Cardiac fibroblast (primary cell): ENCODE measurements around the gene TRPC4AP.
A peak's percentile ranks its signal among the peaks of the same experiment; 100 is the strongest.

Source experiments
- DNase-seq, 2 donors: peaks; one replicate each; pipeline versions ENCODE4 v3.0.0 to v3.0.0-alpha.2; 2010; ENCODE audit warnings: low read depth in 2 of 2
- H3K4me3 ChIP-seq, 2 donors: replicated peaks in 1 of 2; 1 replicate in 1 of 2; 2 replicates in 1 of 2; pipeline ENCODE4 v1.5.1; 2011; ENCODE audit warnings: low read depth in 2 of 2, low read length in 2 of 2, mild to moderate bottlenecking in 2 of 2, moderate library complexity in 1 of 2
- CTCF ChIP-seq: IDR thresholded peaks from one replicate; pipeline ENCODE4 v1.5.1; 2011; ENCODE audit warnings: low read depth, mild to moderate bottlenecking, low read length, inconsistent platforms

The TRPC4AP gene

GRCh38 chr20:35017099-35017835, 75.3 kb downstream of the TRPC4AP start:
- DNase-seq, result no peak
- no peak overlapping the region for H3K4me3 ChIP-seq
- no peak for TF ChIP-seq CTCF

GRCh38 chr20:35015863-35016193, 76.8 kb downstream of the TRPC4AP start:
- DNase-seq, result no peak
- TF ChIP-seq CTCF, result no peak
- H3K4me3 ChIP-seq, result no peak overlapping the region

GRCh38 chr20:35014537-35014936, 78.1 kb downstream of the TRPC4AP start:
- no peak overlapping the region for H3K4me3 ChIP-seq
- DNase-seq, result no peak
- TF ChIP-seq CTCF, result no peak

- TF ChIP-seq CTCF, result no peak
- H3K4me3 ChIP-seq, result no peak overlapping the region
- no peak for DNase-seq
Measured at GRCh38 chr20:35013421-35014411, 78.9 kb downstream of the TRPC4AP start.

GRCh38 chr20:35012227-35013069, 80.2 kb downstream of the TRPC4AP start:
- peak; percentile 36 to 57 for DNase-seq
- TF ChIP-seq CTCF, result no peak
- no peak overlapping the region for H3K4me3 ChIP-seq

- H3K4me3 ChIP-seq, result no peak overlapping the region
- TF ChIP-seq CTCF, result no peak
- DNase-seq, result no peak
Measured at GRCh38 chr20:35011589-35012226, 80.9 kb downstream of the TRPC4AP start.
